Measurements from ENCODE around the gene NEU3.
"Not testable (repeated sequence)": the region's sequence is repeated elsewhere in the genome, so short reads cannot be mapped to it uniquely, and the experiment has no call there.

NEU3 gene

DNA sequence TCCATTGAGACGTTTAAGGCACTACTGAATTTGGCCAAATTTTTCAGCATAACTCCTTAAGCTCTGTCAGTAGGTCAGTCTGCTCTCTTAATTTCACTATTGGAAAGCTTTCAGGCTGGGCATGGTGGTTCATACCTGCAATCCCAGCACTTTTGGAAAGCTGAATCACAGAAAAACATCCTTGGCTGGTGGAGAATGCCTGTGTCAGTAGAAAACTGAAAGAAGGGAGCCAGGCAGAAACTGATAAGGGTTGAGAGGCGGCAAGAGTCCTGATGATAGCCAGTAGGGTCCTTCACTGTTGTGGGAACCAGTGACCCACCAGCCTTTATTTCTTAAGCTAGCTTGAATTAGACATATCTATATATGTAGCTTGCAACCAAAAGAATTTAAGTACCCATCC lies 22.6 kb downstream of the NEU3 start:
- H3K36me3 Mint-ChIP-seq (ENCODE audit: low read depth), result peaks cover 44% of the 10 kb centered on the region
- H3K27ac Mint-ChIP-seq, result no peak overlapping the region
- peaks cover 19% of the 10 kb centered on the region for H3K4me1 Mint-ChIP-seq
- TF ChIP-seq, protein P1, sequence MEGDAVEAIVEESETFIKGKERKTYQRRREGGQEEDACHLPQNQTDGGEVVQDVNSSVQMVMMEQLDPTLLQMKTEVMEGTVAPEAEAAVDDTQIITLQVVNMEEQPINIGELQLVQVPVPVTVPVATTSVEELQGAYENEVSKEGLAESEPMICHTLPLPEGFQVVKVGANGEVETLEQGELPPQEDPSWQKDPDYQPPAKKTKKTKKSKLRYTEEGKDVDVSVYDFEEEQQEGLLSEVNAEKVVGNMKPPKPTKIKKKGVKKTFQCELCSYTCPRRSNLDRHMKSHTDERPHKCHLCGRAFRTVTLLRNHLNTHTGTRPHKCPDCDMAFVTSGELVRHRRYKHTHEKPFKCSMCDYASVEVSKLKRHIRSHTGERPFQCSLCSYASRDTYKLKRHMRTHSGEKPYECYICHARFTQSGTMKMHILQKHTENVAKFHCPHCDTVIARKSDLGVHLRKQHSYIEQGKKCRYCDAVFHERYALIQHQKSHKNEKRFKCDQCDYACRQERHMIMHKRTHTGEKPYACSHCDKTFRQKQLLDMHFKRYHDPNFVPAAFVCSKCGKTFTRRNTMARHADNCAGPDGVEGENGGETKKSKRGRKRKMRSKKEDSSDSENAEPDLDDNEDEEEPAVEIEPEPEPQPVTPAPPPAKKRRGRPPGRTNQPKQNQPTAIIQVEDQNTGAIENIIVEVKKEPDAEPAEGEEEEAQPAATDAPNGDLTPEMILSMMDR (IDR thresholded peaks at IDR 0.05), result no peak
- H3K27me3 Mint-ChIP-seq (ENCODE audit: low read depth, poor library complexity), result no peaks in the 10 kb centered on the region
- no peak for DNase-seq
- H3K9me3 Mint-ChIP-seq, result no peaks in the 10 kb centered on the region
- H3K4me3 Mint-ChIP-seq, result no peak overlapping the region

DNA sequence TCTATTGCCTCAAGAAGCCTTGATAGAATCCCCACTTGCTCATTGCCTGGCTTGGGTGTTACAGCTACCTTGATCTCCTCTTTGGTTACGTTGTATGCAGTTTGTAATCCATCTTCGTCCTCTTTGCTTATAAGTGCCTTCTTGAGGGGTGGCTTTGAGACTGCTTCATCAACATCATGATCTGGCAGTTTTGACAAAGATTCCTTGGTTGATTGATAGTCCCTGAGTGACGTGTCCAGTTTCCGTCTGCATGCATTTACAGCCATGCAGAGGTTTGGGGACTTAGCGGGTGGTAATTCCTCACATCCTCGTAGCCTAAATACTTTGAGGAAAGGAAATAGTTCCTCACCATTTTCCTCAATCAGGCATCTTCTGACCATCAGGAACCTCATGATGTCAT lies 23.1 kb downstream of the NEU3 start:
- Mint-ChIP-seq H3K4me1 (peaks cover 19% of the 10 kb centered on the region), H3K4me3 (no peak overlapping the region), H3K9me3 (no peaks in the 10 kb centered on the region), H3K27ac (no peak overlapping the region), H3K36me3 (ENCODE audit: low read depth) (peaks cover 44% of the 10 kb centered on the region), H3K27me3 (ENCODE audit: low read depth, poor library complexity) (peaks cover 4% of the 10 kb centered on the region)
- TF ChIP-seq, protein P1 (IDR thresholded peaks at IDR 0.05), result no peak
- no peak for DNase-seq

DNA sequence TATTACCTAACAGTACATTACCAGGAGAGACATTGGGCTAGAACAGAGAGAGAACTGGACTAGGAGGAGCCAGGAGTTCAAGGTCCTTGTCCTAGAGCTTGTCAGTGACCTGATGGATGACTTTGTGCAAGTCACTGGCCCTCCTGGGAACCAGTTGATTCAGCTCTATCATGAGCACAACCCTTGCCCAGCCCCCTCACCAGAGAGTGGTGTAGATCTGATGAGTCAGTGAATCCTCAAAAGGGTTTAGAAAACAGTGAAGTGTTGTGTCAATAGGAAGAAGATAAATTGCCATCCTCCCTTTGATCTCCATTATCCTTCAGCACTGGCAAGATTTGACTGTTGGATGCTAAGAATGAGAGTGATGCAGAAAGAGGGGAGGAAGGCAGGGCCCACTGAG lies 24.3 kb downstream of the NEU3 start:
- Mint-ChIP-seq H3K9me3 (peaks cover under 1% of the 10 kb centered on the region), H3K4me3 (no peak overlapping the region), H3K4me1 (peaks cover 19% of the 10 kb centered on the region), H3K36me3 (ENCODE audit: low read depth) (peaks cover 39% of the 10 kb centered on the region), H3K27ac (no peak overlapping the region), H3K27me3 (ENCODE audit: low read depth, poor library complexity) (peaks cover 4% of the 10 kb centered on the region)
- TF ChIP-seq, protein P1 (IDR thresholded peaks at IDR 0.05), result no peak
- no peak for DNase-seq

DNA sequence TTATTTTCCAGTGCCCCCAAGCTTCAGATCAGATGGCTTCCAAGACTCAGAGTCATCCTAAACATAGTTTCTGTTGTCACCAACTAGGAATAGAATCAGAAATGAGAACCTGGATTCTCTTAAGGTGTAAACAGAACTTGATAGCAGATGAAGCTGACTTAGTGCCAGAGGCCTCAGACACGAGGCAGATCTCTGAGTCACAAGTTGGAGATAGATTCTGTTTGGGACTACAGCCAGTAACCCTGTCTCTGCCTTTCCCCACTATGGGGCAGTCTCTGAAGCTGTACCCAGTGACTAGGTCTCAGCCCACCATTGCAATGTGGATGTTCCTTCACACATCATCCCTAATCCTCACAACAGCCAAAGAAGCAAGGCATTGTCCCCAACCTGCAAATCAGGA lies 25.4 kb downstream of the NEU3 start:
- peaks cover 11% of the 10 kb centered on the region for H3K9me3 Mint-ChIP-seq
- peaks cover 42% of the 10 kb centered on the region for H3K36me3 Mint-ChIP-seq (ENCODE audit: low read depth)
- H3K4me3 Mint-ChIP-seq, result no peak overlapping the region
- TF ChIP-seq, protein P1 (IDR thresholded peaks at IDR 0.05), result no peak
- no peak for DNase-seq
- peaks cover 4% of the 10 kb centered on the region for H3K27me3 Mint-ChIP-seq (ENCODE audit: low read depth, poor library complexity)
- H3K4me1 Mint-ChIP-seq, result peaks cover 19% of the 10 kb centered on the region
- no peak overlapping the region for H3K27ac Mint-ChIP-seq

DNA sequence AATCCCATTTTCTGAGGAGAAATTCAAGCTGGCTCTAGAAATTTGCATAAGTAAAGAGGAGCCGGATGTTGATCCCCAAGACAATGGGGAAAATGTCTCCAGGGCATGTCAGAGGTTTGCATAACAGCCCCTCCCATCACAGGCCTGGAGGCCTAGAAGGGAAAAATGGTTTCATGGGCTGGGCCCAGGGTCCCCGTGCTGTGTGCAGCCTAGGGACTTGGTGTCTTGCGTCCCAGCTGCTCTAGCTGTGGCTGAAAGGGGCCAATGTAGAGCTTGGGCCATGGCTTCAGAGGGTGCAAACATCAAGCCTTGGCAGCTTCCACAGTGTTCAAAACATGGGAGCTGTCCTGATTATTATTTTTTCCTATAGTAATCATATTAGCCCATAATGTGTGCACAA lies 30.5 kb downstream of the NEU3 start:
- not testable (repeated sequence) for H3K4me3 Mint-ChIP-seq; DNase-seq; H3K27ac Mint-ChIP-seq; H3K4me1 Mint-ChIP-seq; H3K27me3 Mint-ChIP-seq (ENCODE audit: low read depth, poor library complexity)
- peaks cover 20% of the 10 kb centered on the region for H3K9me3 Mint-ChIP-seq
- peaks cover 22% of the 10 kb centered on the region for H3K36me3 Mint-ChIP-seq (ENCODE audit: low read depth)

DNA sequence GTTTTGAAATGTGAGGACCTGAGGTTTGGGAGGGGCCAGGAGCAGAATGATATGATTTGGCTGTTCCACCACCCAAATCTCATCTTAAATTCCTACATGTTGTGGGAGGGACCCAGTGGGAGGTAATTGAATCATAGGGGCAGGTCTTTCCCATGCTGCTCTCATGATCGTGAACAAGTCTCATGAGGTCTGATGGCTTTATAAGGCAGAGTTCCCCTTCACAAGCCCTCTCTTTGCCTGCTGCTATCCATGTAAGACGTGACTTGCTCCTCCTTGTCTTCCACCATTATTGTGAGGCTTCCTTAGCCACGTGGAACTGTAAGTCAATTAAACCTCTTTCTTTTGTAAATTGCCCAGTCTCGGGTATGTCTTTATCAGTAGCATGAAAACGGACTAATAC lies 31.6 kb downstream of the NEU3 start:
- not testable (repeated sequence) for H3K4me3 Mint-ChIP-seq, DNase-seq

DNA sequence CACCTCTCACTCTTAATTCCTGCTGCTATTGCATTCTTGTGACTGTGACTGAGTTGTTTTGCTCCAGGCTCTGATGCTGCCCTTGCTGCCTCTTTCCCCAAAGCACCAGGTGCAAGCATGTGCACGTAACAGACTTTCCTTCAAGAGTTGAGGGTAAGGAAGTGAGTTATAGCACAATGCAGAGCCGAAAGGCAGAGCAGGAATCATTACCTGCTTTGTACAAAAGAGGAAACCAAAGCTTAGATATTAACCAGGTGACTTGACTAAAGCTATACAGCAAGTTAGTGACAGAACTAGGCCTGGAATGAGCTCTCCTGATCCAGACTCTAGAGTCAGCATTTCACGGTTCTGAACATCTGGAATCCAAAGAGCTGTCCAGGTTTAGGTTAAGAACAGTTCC lies 33.6 kb downstream of the NEU3 start:
- H3K9me3 Mint-ChIP-seq, result peaks cover 20% of the 10 kb centered on the region
- peaks cover 16% of the 10 kb centered on the region for H3K36me3 Mint-ChIP-seq (ENCODE audit: low read depth)
- TF ChIP-seq, protein P1 (IDR thresholded peaks at IDR 0.05), result no peak
- H3K4me3 Mint-ChIP-seq, result no peak overlapping the region
- H3K4me1 Mint-ChIP-seq, result no peaks in the 10 kb centered on the region
- H3K27me3 Mint-ChIP-seq (ENCODE audit: low read depth, poor library complexity), result peaks cover 5% of the 10 kb centered on the region
- H3K27ac Mint-ChIP-seq, result no peak overlapping the region
- no peak for DNase-seq

More for the DNA sequence above, 31.6 kb downstream of the NEU3 start:
- not testable (repeated sequence) for H3K4me1 Mint-ChIP-seq; H3K27me3 Mint-ChIP-seq (ENCODE audit: low read depth, poor library complexity); H3K27ac Mint-ChIP-seq
- H3K36me3 Mint-ChIP-seq (ENCODE audit: low read depth), result peaks cover 22% of the 10 kb centered on the region
- peaks cover 20% of the 10 kb centered on the region for H3K9me3 Mint-ChIP-seq
